ENCODE data around the gene CCDC170.

Gene CCDC170, protein sequence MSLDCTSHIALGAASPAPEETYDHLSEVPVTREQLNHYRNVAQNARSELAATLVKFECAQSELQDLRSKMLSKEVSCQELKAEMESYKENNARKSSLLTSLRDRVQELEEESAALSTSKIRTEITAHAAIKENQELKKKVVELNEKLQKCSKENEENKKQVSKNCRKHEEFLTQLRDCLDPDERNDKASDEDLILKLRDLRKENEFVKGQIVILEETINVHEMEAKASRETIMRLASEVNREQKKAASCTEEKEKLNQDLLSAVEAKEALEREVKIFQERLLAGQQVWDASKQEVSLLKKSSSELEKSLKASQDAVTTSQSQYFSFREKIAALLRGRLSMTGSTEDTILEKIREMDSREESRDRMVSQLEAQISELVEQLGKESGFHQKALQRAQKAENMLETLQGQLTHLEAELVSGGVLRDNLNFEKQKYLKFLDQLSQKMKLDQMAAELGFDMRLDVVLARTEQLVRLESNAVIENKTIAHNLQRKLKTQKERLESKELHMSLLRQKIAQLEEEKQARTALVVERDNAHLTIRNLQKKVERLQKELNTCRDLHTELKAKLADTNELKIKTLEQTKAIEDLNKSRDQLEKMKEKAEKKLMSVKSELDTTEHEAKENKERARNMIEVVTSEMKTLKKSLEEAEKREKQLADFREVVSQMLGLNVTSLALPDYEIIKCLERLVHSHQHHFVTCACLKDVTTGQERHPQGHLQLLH

DNA sequence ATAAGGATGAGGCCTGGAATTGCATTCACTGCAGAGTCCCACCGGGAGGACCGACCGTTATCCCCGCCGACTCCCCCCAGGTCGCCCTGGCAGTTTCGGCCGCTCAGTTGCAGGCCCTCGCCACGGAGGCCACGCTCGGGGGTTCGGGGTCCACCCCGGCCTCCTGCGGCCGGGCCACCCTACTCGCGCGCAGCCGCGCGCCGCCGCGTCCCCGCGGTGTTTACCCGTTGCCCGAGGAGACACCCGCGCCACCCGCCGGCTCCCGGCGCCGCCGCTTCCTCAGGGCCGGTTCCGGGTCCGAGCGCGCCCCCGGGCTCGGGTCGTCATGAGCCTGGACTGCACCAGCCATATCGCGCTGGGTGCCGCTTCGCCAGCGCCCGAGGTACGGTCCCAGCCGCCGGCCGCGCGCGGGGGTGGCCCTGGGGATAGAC is at the start of gene CCDC170:
TSS of gene CCDC170 (plus strand) at position 214 of the 431 bp plus-strand sequence. CDS start at position 326, 112 bp downstream.
- no peaks in the 10 kb centered on the region for H3K79me2 ChIP-seq (ENCODE audit: insufficient read depth, low read length)
- no peak within 1 kb of the TSS for H3K4me2 ChIP-seq (ENCODE audit: insufficient read depth, low read length)
- no peak for ATAC-seq (ENCODE audit: insufficient read depth, low read depth)
- no peaks in the 10 kb centered on the region for H3K27me3 ChIP-seq (ENCODE audit: insufficient read depth, low read length, poor library complexity)
- H3K4me1 ChIP-seq (ENCODE audit: insufficient read depth, low read length) = no peaks in the 10 kb centered on the region
- no peak within 1 kb of the TSS for H3K4me3 ChIP-seq (ENCODE audit: low read depth in 1 of 2, low read length in 2 of 2)
- no peak for DNase-seq
- H3K36me3 ChIP-seq (ENCODE audit: insufficient read depth, low read length) = no peaks in the 10 kb centered on the region
- no peak within 1 kb of the TSS for H2AFZ ChIP-seq (ENCODE audit: low read depth, low read length)
- no peak for TF ChIP-seq EZH2 (IDR thresholded peaks at IDR 0.05; ENCODE audit: borderline replicate concordance, low read depth, low read length, severe bottlenecking)
- TF ChIP-seq, protein P1, sequence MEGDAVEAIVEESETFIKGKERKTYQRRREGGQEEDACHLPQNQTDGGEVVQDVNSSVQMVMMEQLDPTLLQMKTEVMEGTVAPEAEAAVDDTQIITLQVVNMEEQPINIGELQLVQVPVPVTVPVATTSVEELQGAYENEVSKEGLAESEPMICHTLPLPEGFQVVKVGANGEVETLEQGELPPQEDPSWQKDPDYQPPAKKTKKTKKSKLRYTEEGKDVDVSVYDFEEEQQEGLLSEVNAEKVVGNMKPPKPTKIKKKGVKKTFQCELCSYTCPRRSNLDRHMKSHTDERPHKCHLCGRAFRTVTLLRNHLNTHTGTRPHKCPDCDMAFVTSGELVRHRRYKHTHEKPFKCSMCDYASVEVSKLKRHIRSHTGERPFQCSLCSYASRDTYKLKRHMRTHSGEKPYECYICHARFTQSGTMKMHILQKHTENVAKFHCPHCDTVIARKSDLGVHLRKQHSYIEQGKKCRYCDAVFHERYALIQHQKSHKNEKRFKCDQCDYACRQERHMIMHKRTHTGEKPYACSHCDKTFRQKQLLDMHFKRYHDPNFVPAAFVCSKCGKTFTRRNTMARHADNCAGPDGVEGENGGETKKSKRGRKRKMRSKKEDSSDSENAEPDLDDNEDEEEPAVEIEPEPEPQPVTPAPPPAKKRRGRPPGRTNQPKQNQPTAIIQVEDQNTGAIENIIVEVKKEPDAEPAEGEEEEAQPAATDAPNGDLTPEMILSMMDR (IDR thresholded peaks at IDR 0.05; ENCODE audit: borderline replicate concordance, extremely low read depth, low read length, poor library complexity, severe bottlenecking) = no peak
- no peaks in the 10 kb centered on the region for H3K9me3 ChIP-seq (ENCODE audit: insufficient read depth, low read length, severe bottlenecking)
- no peak within 1 kb of the TSS for H3K27ac ChIP-seq (ENCODE audit: low read length)
- H3K9ac ChIP-seq (ENCODE audit: low read depth, low read length) = no peak within 1 kb of the TSS
- no peaks in the 10 kb centered on the region for H4K20me1 ChIP-seq (ENCODE audit: insufficient read depth, low read length)

GRCh38 chr6:151445482-151445881 is 48.3 kb upstream of the CCDC170 start:
- Histone ChIP-seq H3K9me3 (ENCODE audit: insufficient read depth, low read length, severe bottlenecking) (no peaks in the 10 kb centered on the region), H3K9ac (ENCODE audit: low read depth, low read length) (no peak overlapping the region), H3K4me2 (ENCODE audit: insufficient read depth, low read length) (no peak overlapping the region), H3K4me1 (ENCODE audit: insufficient read depth, low read length) (peaks cover 5% of the 10 kb centered on the region), H3K27me3 (ENCODE audit: insufficient read depth, low read length, poor library complexity) (no peaks in the 10 kb centered on the region), H3K27ac (ENCODE audit: low read length) (no peak overlapping the region), H3K79me2 (ENCODE audit: insufficient read depth, low read length) (peaks cover 87% of the 10 kb centered on the region), H3K36me3 (ENCODE audit: insufficient read depth, low read length) (peaks cover 34% of the 10 kb centered on the region; the same call in 1 of the 2 replicates), H4K20me1 (ENCODE audit: insufficient read depth, low read length) (peaks cover 8% of the 10 kb centered on the region; the same call in 1 of the 2 replicates), H3K4me3 (ENCODE audit: low read depth in 1 of 2, low read length in 2 of 2) (no peak overlapping the region), H2AFZ (ENCODE audit: low read depth, low read length) (no peak overlapping the region)
- no peak for ATAC-seq (ENCODE audit: insufficient read depth, low read depth)
- no peak for DNase-seq
- TF ChIP-seq EZH2 (IDR thresholded peaks at IDR 0.05; ENCODE audit: borderline replicate concordance, low read depth, low read length, severe bottlenecking) = no peak
- TF ChIP-seq, protein P1 (IDR thresholded peaks at IDR 0.05; ENCODE audit: borderline replicate concordance, extremely low read depth, low read length, poor library complexity, severe bottlenecking) = no peak

DNA sequence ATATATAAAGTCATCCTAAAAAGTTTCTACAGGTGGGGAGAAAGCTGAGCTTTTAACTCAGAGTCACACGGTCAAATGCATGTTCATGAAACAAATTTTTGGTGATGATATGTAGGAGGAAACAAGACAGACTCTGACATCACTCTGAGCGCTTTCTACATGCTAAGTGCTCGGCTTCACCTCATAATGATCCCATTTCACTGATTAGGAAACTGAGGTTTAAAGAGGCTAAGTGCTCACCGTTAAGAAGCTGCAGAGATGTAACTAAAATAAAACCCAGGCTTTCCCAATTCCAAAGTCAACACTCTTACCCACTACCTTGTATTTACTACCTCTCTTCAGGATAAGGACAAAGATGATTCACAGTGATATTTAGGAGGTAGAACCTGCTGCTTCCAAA is 46.6 kb upstream of the CCDC170 start:
- Histone ChIP-seq H3K9me3 (ENCODE audit: insufficient read depth, low read length, severe bottlenecking) (no peaks in the 10 kb centered on the region), H3K9ac (ENCODE audit: low read depth, low read length) (no peak overlapping the region), H3K4me1 (ENCODE audit: insufficient read depth, low read length) (peaks cover 12% of the 10 kb centered on the region), H3K27me3 (ENCODE audit: insufficient read depth, low read length, poor library complexity) (no peaks in the 10 kb centered on the region), H2AFZ (ENCODE audit: low read depth, low read length) (no peak overlapping the region), H3K36me3 (ENCODE audit: insufficient read depth, low read length) (peaks cover 26% of the 10 kb centered on the region; the same call in 1 of the 2 replicates), H4K20me1 (ENCODE audit: insufficient read depth, low read length) (peaks cover 8% of the 10 kb centered on the region; the same call in 1 of the 2 replicates), H3K27ac (ENCODE audit: low read length) (no peak overlapping the region), H3K79me2 (ENCODE audit: insufficient read depth, low read length) (peaks cover 83% of the 10 kb centered on the region), H3K4me2 (ENCODE audit: insufficient read depth, low read length) (no peak overlapping the region), H3K4me3 (ENCODE audit: low read depth in 1 of 2, low read length in 2 of 2) (no peak overlapping the region)
- ATAC-seq (ENCODE audit: insufficient read depth, low read depth) (no peak), DNase-seq (no peak)
- TF ChIP-seq, protein P1 (IDR thresholded peaks at IDR 0.05; ENCODE audit: borderline replicate concordance, extremely low read depth, low read length, poor library complexity, severe bottlenecking) = no peak
- TF ChIP-seq EZH2 (IDR thresholded peaks at IDR 0.05; ENCODE audit: borderline replicate concordance, low read depth, low read length, severe bottlenecking) = no peak
